ENCODE measurements around the gene PPP2R5D. TPM values are rescaled to one million over a fixed set of nuclear protein-coding genes. Genes with fewer than 3 reads are reported as not detected.

The PPP2R5D gene
- total RNA-seq, 6 experiments from 2014 or later: 37.7 to 50.7 (median 43.4) TPM

GRCh38 chr6:42962096-42962495 is 22.3 kb upstream of the PPP2R5D start:
- TF ChIP-seq CTCF (IDR thresholded peaks at IDR 0.05): no peak
- H3K4me1 Mint-ChIP-seq (ENCODE audit: low read depth): peaks cover 29% of the 10 kb centered on the region

GRCh38 chr6:42962502-42963178 is 21.7 kb upstream of the PPP2R5D start:
- H3K4me3 Mint-ChIP-seq: no peak overlapping the region

More at GRCh38 chr6:42962096-42962495, 22.3 kb upstream of the PPP2R5D start:
- H3K4me3 Mint-ChIP-seq: no peak overlapping the region
- no peak overlapping the region for H3K27ac Mint-ChIP-seq
- H3K27me3 Mint-ChIP-seq (ENCODE audit: insufficient read depth): peaks cover 2% of the 10 kb centered on the region
- DNase-seq: no peak
- peaks cover 13% of the 10 kb centered on the region for H3K36me3 Mint-ChIP-seq (ENCODE audit: low read depth)
- no peaks in the 10 kb centered on the region for H3K9me3 Mint-ChIP-seq

GRCh38 chr6:42963179-42963854 is 21.1 kb upstream of the PPP2R5D start:
- H3K27ac Mint-ChIP-seq: no peak overlapping the region
- H3K9me3 Mint-ChIP-seq: no peaks in the 10 kb centered on the region
- peaks cover 13% of the 10 kb centered on the region for H3K36me3 Mint-ChIP-seq (ENCODE audit: low read depth)
- TF ChIP-seq CTCF (IDR thresholded peaks at IDR 0.05): no peak
- H3K4me1 Mint-ChIP-seq (ENCODE audit: low read depth): peaks cover 29% of the 10 kb centered on the region
- no peak overlapping the region for H3K4me3 Mint-ChIP-seq
- H3K27me3 Mint-ChIP-seq (ENCODE audit: insufficient read depth): peaks cover 2% of the 10 kb centered on the region
- DNase-seq: no peak

More at GRCh38 chr6:42962502-42963178, 21.7 kb upstream of the PPP2R5D start:
- Mint-ChIP-seq H3K27me3 (ENCODE audit: insufficient read depth) (peaks cover 2% of the 10 kb centered on the region), H3K4me1 (ENCODE audit: low read depth) (peaks cover 29% of the 10 kb centered on the region), H3K27ac (no peak overlapping the region), H3K9me3 (no peaks in the 10 kb centered on the region), H3K36me3 (ENCODE audit: low read depth) (peaks cover 13% of the 10 kb centered on the region)
- DNase-seq: no peak
- TF ChIP-seq CTCF (IDR thresholded peaks at IDR 0.05): no peak

- Mint-ChIP-seq H3K9me3 (no peaks in the 10 kb centered on the region), H3K27me3 (ENCODE audit: insufficient read depth) (peaks cover 2% of the 10 kb centered on the region), H3K4me1 (ENCODE audit: low read depth) (peaks cover 29% of the 10 kb centered on the region), H3K27ac (no peak overlapping the region), H3K4me3 (no peak overlapping the region), H3K36me3 (ENCODE audit: low read depth) (peaks cover 13% of the 10 kb centered on the region)
- TF ChIP-seq CTCF (IDR thresholded peaks at IDR 0.05): peak; percentile 68
- DNase-seq: peak; percentile 30
Measured at GRCh38 chr6:42963855-42964605, 20.3 kb upstream of the PPP2R5D start.

- peaks cover 12% of the 10 kb centered on the region for H3K36me3 Mint-ChIP-seq (ENCODE audit: low read depth)
- H3K27ac Mint-ChIP-seq: no peak overlapping the region
- no peaks in the 10 kb centered on the region for H3K9me3 Mint-ChIP-seq
- no peak for TF ChIP-seq CTCF (IDR thresholded peaks at IDR 0.05)
- no peak for DNase-seq
- no peaks in the 10 kb centered on the region; the same call in 1 of the 2 replicates for H3K27me3 Mint-ChIP-seq (ENCODE audit: insufficient read depth)
- peaks cover 20% of the 10 kb centered on the region for H3K4me1 Mint-ChIP-seq (ENCODE audit: low read depth)
- no peak overlapping the region for H3K4me3 Mint-ChIP-seq
Measured at GRCh38 chr6:42966571-42966970, 17.8 kb upstream of the PPP2R5D start.
